GM21723 (cell line): ENCODE measurements around the gene KRT39.
"Not testable (repeated sequence)": the region's sequence is repeated elsewhere in the genome, so short reads cannot be mapped to it uniquely, and the experiment has no call there.

Source experiments
- ATAC-seq: cut with Tn5 transposase; IDR thresholded peaks from one replicate; pipeline ENCODE4 v1.9.1; 2021; ENCODE audit warnings: mild to moderate bottlenecking, moderate library complexity; ENCODE audit not compliant: unreplicated experiment

KRT39 gene

DNA sequence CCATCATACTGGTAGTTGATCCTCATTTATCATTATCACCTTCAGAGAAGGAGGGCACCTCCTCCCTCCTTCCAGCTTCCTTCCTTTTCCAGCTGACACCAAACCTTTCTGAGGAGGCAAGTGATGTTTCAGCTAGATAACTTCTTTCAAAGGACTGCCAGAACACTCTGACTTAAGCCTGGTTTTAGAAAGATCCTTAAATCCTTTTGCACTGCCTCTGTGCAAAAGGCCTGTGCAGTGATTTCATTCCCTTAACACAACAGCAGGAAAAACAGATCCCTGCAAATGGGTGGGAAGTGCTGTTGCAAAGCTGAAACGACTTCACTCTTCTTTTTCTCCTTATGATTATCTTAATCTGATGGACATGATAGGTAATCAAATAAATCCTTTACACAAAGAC is 22.2 kb downstream of the KRT39 start:
- ATAC-seq = no peak

GRCh38 chr17:40942553-40942952 is 24.2 kb downstream of the KRT39 start:
- ATAC-seq = no peak

DNA sequence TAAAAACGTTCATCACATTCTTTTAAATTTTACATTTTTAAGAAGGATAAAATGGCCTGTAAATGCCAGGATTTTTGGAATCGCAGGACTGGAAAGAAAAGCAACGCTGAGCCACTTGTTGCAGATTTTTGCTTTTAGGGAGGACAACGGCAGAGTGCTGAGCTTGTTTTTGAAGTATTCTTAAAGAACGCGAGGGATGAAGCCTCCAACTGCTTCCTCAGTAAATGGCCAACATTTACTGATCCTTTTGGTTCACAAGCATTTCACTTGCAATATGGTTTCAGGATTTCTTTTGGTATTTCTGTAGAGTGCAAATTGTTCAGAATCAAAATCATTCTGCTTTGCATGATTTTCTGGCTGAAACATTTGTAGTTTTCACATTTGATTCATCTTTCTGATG is 26.5 kb downstream of the KRT39 start:
- ATAC-seq = no peak

DNA sequence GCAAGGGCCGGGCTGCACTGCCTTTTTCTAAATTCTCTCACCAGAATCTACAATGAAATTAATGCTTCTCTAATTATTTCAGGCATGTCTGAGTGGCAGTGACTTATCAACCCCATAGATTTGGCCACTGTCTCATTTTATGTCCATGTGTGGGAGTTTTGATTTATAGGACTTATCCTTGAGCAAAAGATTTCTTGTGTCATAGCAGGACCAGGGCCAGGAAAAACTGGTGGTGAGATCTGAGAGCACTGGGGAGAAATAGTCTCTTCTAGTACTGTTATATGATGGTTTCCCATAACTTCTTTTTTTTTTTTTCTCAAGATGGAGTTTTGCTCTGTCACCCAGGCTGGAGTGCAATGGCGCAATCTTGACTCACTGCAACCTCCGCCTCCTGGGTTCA is 27.8 kb downstream of the KRT39 start:
- no peak for ATAC-seq

- no peak for ATAC-seq
These were observed 29.3 kb downstream of the KRT39 start, which contains the start of gene KRT23 for GRCh38 chr17:40937384-40937819. Gene KRT23 (minus strand): TSS chr17:40937646. CDS start chr17:40936603, 1,043 bp downstream.

DNA sequence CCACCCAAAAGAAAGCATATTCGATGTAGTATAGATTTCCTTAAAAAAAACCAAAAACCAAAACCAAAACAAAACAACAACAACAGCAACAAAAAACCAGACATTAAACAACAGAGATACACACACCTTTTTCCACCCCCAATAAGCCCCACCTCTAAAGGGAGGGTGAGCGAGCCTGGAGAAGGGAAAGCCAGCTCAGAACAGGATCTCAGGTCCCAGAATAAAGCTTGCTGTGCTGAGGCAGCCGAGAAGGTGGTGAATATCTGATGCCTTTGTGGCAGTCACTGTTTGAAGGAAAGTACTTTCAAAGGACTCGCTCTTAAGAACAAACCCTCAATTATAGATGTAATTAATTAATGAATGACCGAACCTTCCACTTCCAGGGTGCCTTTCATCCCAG is 29.8 kb downstream of the KRT39 start:
- no peak for ATAC-seq

DNA sequence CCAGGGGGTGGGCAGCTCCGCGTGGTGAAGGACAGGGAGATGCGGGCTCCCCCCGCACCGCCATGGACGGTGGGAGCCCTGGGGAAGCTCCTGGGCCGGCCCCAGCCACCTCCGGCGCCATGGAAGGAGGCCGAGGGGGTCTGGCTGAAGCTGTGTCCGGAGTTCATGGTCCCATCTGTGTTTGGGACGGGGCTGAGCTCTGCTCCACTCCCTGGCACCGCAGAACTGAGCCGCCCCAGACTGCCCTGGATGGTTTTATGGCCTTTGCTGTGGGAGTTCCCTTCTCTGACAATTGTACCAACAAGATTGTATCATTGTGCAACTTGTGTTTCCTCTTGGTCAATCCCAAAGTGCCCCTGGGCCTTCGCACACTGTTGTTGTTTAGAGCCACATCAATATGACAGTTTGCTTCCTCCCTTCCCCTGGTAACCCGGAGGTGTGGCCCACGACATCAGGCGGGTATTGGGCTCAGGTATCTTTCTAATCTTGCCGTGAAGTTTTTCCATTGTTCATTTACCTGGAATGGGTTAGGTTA is 30.2 kb downstream of the KRT39 start:
- ATAC-seq = no peak

GRCh38 chr17:40935624-40936023 is 31.1 kb downstream of the KRT39 start:
- no peak for ATAC-seq

DNA sequence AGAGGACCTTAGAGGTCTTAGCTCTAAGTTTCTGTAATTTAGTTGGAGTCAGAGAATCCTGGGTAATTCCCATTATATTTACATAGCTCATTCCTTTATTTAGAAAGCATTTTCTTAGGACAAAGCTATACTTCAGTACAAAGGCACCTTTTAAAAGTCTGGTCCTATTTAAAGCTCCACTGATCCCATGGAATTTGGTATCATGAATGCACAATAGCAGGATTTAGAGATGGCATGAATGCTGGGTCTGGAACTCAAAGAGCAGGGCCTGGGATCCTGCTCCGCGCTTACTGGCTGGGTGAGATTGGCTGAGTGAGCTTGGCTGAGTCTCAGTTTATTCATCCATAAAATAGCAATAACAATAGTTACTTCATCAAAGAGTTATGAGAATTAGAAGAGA is 34.1 kb downstream of the KRT39 start:
- ATAC-seq = no peak

GRCh38 chr17:40931311-40931710 is 35.4 kb downstream of the KRT39 start:
- no peak for ATAC-seq

- no peak for ATAC-seq
These were observed 40.4 kb downstream of the KRT39 start for GRCh38 chr17:40926341-40926740.

DNA sequence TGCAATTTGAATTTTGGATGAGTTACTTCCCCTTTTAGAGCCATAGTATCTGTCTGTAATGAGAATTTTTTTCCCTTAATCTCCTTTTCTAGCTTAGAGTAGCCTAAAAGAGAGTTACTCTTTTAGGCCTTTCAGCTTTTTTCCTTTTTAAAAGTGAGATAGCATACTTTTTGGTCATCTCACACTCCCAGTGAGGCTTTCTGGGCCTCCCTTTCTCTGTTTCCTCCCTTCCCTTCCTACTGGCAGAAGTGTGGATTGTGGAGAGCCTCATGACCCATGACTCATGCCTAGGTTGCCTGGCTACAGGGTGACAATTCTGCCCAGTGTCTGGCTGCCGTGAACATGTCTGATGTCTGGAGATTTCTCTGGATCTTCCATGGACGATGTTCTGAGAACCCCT is 44.5 kb downstream of the KRT39 start:
- no peak for ATAC-seq

- ATAC-seq = no peak
These were observed 45.7 kb downstream of the KRT39 start for GRCh38 chr17:40921026-40921425.

GRCh38 chr17:40917116-40917515 is 49.6 kb downstream of the KRT39 start:
- not testable (repeated sequence) for ATAC-seq

DNA sequence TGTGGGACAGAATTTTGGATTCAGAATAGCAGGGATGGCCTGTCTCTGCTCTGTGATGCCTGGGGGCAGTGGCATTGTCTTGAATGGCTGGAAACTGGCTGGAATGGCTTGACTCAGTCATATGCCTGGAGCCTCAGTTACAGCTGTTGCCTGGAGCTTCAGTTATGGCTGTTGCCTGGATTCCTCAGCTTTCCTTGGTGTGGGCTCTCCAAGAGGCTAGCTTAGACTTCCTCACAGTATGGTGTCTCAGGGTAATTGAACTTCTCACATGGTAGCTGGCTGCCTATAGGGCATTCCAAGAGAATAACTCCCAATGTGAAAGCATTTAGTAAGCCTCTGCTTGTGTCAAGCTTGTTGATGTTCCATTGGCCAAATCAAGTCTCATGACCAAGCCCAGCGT is 50.4 kb downstream of the KRT39 start:
- no peak for ATAC-seq

DNA sequence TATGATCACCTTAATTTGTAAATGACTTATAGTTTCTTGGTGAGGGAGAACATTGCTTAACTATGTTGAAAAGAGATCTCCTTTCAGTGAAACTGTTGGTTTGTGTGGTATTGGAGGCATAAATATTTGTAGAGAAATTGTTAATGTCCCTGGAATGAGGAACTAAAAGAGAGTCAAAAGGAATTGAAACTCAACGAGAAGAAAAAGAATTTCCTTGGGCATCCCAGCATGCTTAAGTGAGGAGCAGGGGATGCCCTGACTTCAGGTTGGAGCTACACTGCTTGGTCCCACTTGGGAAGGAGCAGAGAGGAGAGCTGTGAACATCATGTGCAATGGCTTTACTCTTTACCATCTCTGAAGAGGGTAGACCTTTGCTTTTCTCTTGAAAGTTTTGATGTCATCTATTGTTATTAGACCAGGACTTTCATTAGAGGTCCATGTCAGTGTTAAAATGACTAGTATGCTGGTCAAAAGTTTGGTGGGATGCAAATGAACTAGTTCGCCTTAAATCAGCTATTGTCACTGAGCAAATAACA is 51.0 kb downstream of the KRT39 start:
- no peak for ATAC-seq

GRCh38 chr17:40915199-40915661 is 51.5 kb downstream of the KRT39 start:
- ATAC-seq = no peak

- no peak for ATAC-seq
These were observed 52.5 kb downstream of the KRT39 start for GRCh38 chr17:40914075-40914855.

- ATAC-seq = no peak
These were observed 54.1 kb downstream of the KRT39 start for GRCh38 chr17:40912486-40913210.

- ATAC-seq = no peak
These were observed 56.3 kb downstream of the KRT39 start for GRCh38 chr17:40910441-40910841.

DNA sequence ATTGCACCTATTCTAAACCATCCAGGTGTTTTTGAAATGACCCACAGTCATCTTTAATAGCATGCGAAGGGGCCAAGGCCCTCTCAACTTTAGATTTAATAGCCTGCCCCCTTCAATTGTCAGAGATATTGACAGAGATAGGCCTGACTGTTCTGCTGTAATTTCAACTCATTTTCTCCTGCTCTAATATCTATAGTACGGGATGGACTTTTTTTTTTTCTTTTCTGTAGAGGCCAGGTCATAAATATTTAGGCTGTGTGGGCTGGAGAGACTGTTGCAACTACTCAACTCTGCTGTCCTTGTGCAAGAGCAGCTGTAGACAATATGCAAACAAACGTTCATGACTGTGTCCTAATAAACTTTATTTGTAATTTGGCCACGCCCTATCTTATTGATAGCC is 57.0 kb downstream of the KRT39 start:
- ATAC-seq = no peak

DNA sequence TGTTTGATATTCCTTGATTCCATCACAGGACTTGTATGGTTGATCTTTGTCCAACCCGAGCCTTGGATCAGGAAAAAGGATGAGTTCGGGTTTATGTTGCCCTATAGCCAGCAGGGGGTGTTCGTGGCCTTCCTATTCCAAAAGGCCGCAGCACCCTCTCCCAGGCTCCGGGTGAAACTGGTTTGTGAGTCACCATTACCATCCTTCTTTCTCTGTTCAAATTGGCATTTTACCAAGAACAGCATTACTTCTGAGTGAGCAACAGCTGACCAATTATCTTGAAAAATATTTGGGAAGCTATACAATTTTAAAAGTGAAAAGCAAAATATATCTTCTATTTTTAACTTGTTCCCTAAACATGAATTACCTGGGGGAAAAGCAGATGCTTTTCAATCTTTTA is 57.4 kb downstream of the KRT39 start:
- no peak for ATAC-seq
